HG03432 (cell line): ENCODE measurements around the gene SORL1.

Experiments
- ATAC-seq: cut with Tn5 transposase; IDR thresholded peaks from one replicate; pipeline ENCODE4 v1.9.1; 2021; ENCODE audit warnings: mild to moderate bottlenecking, moderate library complexity; ENCODE audit not compliant: unreplicated experiment

The SORL1 gene

DNA sequence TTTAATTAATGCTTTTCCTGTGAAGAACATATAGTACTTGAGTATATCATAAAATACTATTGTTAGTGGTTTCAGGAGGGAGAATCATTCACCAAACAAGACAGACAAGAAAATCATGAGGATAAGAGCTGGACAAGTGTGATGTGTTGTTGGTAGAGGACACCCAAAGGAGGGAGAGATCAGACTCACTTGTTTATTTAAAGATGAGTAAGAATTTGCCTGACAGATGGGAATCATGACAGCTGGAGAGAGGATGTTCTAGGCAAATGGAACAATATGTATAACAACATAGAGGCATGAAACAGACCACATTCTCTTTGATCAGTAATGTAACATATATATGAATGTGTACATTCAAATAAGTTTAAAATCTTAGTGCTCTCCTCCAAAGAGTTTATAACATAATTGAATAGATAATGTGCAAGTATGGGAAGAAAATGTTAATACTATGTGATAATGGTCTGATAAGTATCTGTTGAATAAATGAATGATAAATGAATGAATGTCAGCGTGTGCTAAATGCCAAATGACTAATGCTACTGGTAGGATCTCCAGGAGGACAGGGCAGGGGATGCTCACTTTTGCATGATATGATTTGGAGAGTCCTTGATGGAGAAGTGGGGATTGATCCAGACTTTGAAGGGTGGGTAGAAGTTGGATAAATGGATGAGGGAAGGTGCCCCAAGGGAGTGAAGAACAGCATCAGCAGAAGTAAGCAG, 229.6 kb downstream of the SORL1 start:
- no peak for ATAC-seq
